ENCODE data around the gene ZSCAN16.

Gene ZSCAN16

DNA sequence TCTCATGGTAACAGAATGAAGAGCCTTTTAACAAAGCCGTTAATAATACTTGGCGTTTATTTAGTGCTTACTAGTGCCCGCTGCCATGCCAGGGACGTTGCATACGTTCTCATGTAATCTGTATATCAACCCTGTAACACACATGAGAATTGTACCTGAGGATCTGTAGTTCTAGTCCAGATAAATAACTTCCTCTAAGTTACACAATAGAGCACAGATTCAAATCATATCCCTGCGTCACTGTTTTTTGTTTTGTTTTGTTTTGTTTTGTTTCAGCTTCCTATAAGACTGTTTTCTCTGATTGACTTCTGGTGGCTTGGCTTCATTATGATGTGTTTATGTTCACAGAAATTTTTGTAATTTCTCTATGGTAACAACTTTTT, 553 bp downstream of the ZSCAN16 start:
- no peak for DNase-seq (ENCODE audit: low read depth, low spot score)
- POLR2A ChIA-PET, result interaction anchor here (0.6 to 1.1 kb wide), 4 partner anchors 12 to 157 kb away, joined by 3 to 4 read pairs (median 3); partner anchors contain the start of genes PGBD1 and ZKSCAN8
- H3K4me3 ChIP-seq (ENCODE audit: low read depth, low read length), result peak overlapping the region; percentile 70
- TF ChIP-seq CTCF (IDR thresholded peaks at IDR 0.05; ENCODE audit: insufficient read depth, low read length, missing control alignments), result no peak
- CTCF ChIA-PET, result interaction anchor here (1.1 to 1.3 kb wide), 3 partner anchors 10 to 231 kb away, joined by 3 to 4 read pairs (median 3); no protein-coding TSS in a partner anchor

DNA sequence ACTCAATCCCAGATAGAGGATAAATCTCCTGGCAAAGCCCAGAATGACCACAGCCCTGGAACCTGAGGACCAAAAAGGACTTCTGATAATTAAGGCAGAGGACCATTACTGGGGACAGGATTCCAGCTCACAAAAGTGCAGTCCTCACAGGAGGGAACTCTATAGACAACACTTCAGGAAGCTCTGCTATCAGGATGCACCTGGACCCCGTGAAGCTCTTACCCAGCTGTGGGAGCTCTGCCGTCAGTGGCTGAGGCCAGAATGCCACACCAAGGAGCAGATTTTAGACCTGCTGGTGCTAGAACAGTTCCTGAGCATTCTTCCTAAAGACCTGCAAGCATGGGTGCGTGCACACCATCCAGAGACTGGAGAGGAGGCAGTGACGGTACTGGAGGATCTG, 992 bp downstream of the ZSCAN16 start:
- H3K4me3 ChIP-seq (ENCODE audit: low read depth, low read length), result no peak overlapping the region
- no peak for DNase-seq (ENCODE audit: low read depth, low spot score)
- TF ChIP-seq CTCF (IDR thresholded peaks at IDR 0.05; ENCODE audit: insufficient read depth, low read length, missing control alignments), result no peak
- ChIA-PET CTCF (interaction anchor here (1.1 to 1.2 kb wide), 2 partner anchors 229 to 231 kb away, joined by 3 to 4 read pairs; no protein-coding TSS in a partner anchor), POLR2A (no interaction called here)

GRCh38 chr6:28134015-28134414, 9.6 kb downstream of the ZSCAN16 start:
- DNase-seq (ENCODE audit: low read depth, low spot score), result no peak
- CTCF ChIA-PET, result interaction anchor here (1.0 to 1.3 kb wide), 2 partner anchors 222 kb away, joined by 5 to 9 read pairs; no protein-coding TSS in a partner anchor
- POLR2A ChIA-PET, result no interaction called here
- no peak overlapping the region for H3K4me3 ChIP-seq (ENCODE audit: low read depth, low read length)
- TF ChIP-seq CTCF (IDR thresholded peaks at IDR 0.05; ENCODE audit: insufficient read depth, low read length, missing control alignments), result peak; percentile 53

DNA sequence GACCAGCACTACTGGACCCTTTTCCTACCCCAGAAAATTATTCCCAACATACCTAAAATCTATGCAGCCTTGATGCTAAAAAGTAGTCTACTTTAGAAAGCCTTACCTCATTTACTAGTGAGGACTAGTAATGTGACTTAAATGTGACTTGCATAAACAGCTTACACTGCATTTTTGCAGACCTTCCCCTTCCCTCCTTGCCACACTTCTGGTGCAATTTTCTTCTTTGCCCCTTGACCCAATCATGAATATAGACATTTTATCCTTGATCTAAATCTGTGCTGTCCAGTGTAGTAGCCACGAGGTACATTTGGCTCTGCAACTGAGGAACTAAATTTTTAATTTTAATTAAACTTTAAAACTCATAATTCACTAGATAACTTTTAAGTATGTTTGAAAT, 10.3 kb downstream of the ZSCAN16 start:
- no peak overlapping the region for H3K4me3 ChIP-seq (ENCODE audit: low read depth, low read length)
- DNase-seq (ENCODE audit: low read depth, low spot score), result no peak
- CTCF ChIA-PET, result interaction anchor here (1.0 kb wide), 1 partner anchor 221 kb away, joined by 5 read pairs; no protein-coding TSS in a partner anchor
- POLR2A ChIA-PET, result no interaction called here
- TF ChIP-seq CTCF (IDR thresholded peaks at IDR 0.05; ENCODE audit: insufficient read depth, low read length, missing control alignments), result no peak

DNA sequence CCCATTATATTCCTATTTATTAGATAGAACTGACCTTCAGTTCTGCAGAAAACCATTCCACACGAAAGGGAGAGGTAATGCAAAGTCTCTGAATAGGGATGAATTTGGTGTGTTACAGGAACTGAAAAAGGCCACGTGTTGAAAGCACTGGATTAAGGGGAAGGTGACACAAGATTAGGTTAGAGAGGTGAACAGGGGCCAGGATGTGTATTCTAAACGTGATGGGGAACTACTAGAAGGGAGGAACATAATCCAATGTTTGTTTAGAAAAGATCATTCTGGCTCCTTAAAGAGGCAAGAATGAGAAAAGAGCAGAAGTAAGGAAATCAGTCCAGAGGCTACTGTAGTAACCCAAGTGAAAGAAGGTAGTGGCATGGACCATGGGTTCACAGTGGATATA, 11.0 kb downstream of the ZSCAN16 start:
- DNase-seq (ENCODE audit: low read depth, low spot score), result no peak
- CTCF ChIA-PET, result no interaction called here
- POLR2A ChIA-PET, result no interaction called here
- TF ChIP-seq CTCF (IDR thresholded peaks at IDR 0.05; ENCODE audit: insufficient read depth, low read length, missing control alignments), result no peak
- H3K4me3 ChIP-seq (ENCODE audit: low read depth, low read length), result peak overlapping the region; percentile 93

- peak; percentile 83 for DNase-seq (ENCODE audit: low read depth, low spot score)
- peak overlapping the region; percentile 93 for H3K4me3 ChIP-seq (ENCODE audit: low read depth, low read length)
- POLR2A ChIA-PET, result interaction anchor here (0.6 to 1.5 kb wide), 4 partner anchors 12 to 116 kb away, joined by 3 to 7 read pairs (median 6); partner anchors contain the start of genes ZKSCAN4 and ZSCAN16
- CTCF ChIA-PET, result interaction anchor here (2.8 kb wide), 1 partner anchor 219 kb away, joined by 11 read pairs; no protein-coding TSS in a partner anchor
- no peak for TF ChIP-seq CTCF (IDR thresholded peaks at IDR 0.05; ENCODE audit: insufficient read depth, low read length, missing control alignments)
Observed at GRCh38 chr6:28136585-28137504, 12.4 kb downstream of the ZSCAN16 start.

All from AG04449 (cell line).